DND-41 (cell line): Measurements from ENCODE around the gene PDXK.

Experiments used
- ATAC-seq: fragments of 200-7000 bp; cut with Tn5 transposase; 3 replicates; pipeline ENCODE4 v1.9.1; 2021; ENCODE audit warnings: low read depth; ENCODE audit not compliant: insufficient read depth
- DNase-seq: peaks from one replicate; pipeline ENCODE4 v3.0.0-alpha.2; 2020
- H2AFZ ChIP-seq: 2 replicates; pipeline ENCODE4 v1.6.0; 2012; ENCODE audit warnings: low read depth, low read length
- H3K27ac ChIP-seq: 2 replicates; pipeline ENCODE4 v1.5.1; 2012; ENCODE audit warnings: low read length, inconsistent platforms
- H3K27me3 ChIP-seq: fragments of 200-600 bp; sonication (generic); 2 replicates; pipeline ENCODE4 v1.6.0; 2012; ENCODE audit warnings: low read length, mild to moderate bottlenecking, inconsistent platforms; ENCODE audit not compliant: insufficient read depth, poor library complexity
- H3K36me3 ChIP-seq: 2 replicates; pipeline ENCODE4 v1.5.1; 2012; ENCODE audit warnings: low read length, inconsistent platforms; ENCODE audit not compliant: insufficient read depth
- H3K4me1 ChIP-seq: 2 replicates; pipeline ENCODE4 v1.5.1; 2012; ENCODE audit warnings: mild to moderate bottlenecking, low read length; ENCODE audit not compliant: insufficient read depth
- H3K4me2 ChIP-seq: 2 replicates; pipeline ENCODE4 v1.6.0; 2012; ENCODE audit warnings: mild to moderate bottlenecking, moderate library complexity, low read length, inconsistent platforms; ENCODE audit not compliant: insufficient read depth
- H3K4me3 ChIP-seq, 2 experiments: fragments of 200-600 bp in 1 of 2; shearing (Covaris generic) in 1 of 2; 2 replicates each; pipeline ENCODE4 v1.5.1; 2012 to 2016; ENCODE audit warnings: inconsistent platforms in 2 of 2, low read length in 2 of 2, mild to moderate bottlenecking in 2 of 2, low read depth in 1 of 2, moderate library complexity in 1 of 2
- H3K79me2 ChIP-seq: 2 replicates; pipeline ENCODE4 v1.6.0; 2012; ENCODE audit warnings: low read length, inconsistent platforms; ENCODE audit not compliant: insufficient read depth
- H3K9ac ChIP-seq: 2 replicates; pipeline ENCODE4 v1.6.0; 2012; ENCODE audit warnings: low read depth, mild to moderate bottlenecking, inconsistent platforms, low read length, moderate library complexity
- H3K9me3 ChIP-seq: 2 replicates; pipeline ENCODE4 v1.5.1; 2012; ENCODE audit warnings: low read length, moderate library complexity, mild to moderate bottlenecking, inconsistent platforms; ENCODE audit not compliant: insufficient read depth, severe bottlenecking
- H4K20me1 ChIP-seq: 2 replicates; pipeline ENCODE4 v1.6.0; 2012; ENCODE audit warnings: low read length; ENCODE audit not compliant: insufficient read depth
- EZH2 ChIP-seq: IDR thresholded peaks from 3 replicates; pipeline ENCODE4 v1.6.1; 2012; ENCODE audit warnings: borderline replicate concordance, low read depth, mild to moderate bottlenecking, moderate library complexity, low read length, inconsistent platforms; ENCODE audit not compliant: severe bottlenecking
- TF ChIP-seq, protein P1 (sequence below): IDR thresholded peaks from 2 replicates; pipeline ENCODE4 v1.5.1; 2012; ENCODE audit warnings: borderline replicate concordance, low read length, moderate library complexity, mild to moderate bottlenecking; ENCODE audit not compliant: poor library complexity, severe bottlenecking; ENCODE audit errors: extremely low read depth

The PDXK gene

DNA sequence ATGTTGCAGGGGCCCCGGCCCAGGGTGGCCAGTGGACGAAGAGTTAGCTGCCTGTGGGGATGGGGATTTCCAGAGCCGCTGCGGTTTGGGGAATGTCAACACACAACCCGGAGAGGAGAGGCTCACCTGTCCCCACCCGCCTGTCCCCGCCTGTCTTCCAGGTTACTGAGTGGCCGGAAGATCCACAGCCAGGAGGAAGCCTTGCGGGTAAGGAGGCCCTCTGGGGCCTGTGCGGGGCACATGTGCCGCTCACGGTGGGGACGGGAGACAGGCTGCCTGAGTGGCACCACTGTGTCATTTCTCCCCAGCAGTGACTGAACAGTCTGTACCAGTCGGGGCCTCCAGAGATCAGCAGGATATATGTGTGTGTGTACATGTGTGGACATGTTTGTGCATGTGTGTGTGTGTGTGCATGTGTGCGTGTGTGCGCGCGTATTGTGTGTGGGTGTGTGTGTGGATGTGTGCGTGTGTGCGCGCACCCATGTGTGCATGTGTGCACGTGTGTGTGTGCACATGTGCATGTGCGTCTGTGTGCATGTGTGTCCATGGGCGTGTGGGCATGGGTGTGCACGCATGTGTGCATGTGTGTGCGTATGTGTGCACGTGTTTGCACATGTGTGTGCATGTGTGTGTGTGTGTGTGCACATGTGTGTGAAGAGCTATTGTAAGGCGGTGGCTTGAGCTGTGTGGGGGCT, 31.6 kb downstream of the PDXK start:
- TF ChIP-seq EZH2 = no peak
- TF ChIP-seq, protein P1, sequence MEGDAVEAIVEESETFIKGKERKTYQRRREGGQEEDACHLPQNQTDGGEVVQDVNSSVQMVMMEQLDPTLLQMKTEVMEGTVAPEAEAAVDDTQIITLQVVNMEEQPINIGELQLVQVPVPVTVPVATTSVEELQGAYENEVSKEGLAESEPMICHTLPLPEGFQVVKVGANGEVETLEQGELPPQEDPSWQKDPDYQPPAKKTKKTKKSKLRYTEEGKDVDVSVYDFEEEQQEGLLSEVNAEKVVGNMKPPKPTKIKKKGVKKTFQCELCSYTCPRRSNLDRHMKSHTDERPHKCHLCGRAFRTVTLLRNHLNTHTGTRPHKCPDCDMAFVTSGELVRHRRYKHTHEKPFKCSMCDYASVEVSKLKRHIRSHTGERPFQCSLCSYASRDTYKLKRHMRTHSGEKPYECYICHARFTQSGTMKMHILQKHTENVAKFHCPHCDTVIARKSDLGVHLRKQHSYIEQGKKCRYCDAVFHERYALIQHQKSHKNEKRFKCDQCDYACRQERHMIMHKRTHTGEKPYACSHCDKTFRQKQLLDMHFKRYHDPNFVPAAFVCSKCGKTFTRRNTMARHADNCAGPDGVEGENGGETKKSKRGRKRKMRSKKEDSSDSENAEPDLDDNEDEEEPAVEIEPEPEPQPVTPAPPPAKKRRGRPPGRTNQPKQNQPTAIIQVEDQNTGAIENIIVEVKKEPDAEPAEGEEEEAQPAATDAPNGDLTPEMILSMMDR = no peak
- H3K4me1 ChIP-seq = no peaks in the 10 kb centered on the region
- no peaks in the 10 kb centered on the region for H3K27me3 ChIP-seq
- H3K9me3 ChIP-seq = no peaks in the 10 kb centered on the region
- ATAC-seq (no peak), DNase-seq (no peak)
- H3K36me3 ChIP-seq = peaks cover 46% of the 10 kb centered on the region
- no peak overlapping the region for H2AFZ ChIP-seq
- H3K79me2 ChIP-seq = no peaks in the 10 kb centered on the region
- no peak overlapping the region for H3K4me3 ChIP-seq
- no peak overlapping the region for H3K27ac ChIP-seq
- no peaks in the 10 kb centered on the region; the same call in 1 of the 2 replicates for H4K20me1 ChIP-seq
- H3K9ac ChIP-seq = no peak overlapping the region
- no peak overlapping the region for H3K4me2 ChIP-seq

DNA sequence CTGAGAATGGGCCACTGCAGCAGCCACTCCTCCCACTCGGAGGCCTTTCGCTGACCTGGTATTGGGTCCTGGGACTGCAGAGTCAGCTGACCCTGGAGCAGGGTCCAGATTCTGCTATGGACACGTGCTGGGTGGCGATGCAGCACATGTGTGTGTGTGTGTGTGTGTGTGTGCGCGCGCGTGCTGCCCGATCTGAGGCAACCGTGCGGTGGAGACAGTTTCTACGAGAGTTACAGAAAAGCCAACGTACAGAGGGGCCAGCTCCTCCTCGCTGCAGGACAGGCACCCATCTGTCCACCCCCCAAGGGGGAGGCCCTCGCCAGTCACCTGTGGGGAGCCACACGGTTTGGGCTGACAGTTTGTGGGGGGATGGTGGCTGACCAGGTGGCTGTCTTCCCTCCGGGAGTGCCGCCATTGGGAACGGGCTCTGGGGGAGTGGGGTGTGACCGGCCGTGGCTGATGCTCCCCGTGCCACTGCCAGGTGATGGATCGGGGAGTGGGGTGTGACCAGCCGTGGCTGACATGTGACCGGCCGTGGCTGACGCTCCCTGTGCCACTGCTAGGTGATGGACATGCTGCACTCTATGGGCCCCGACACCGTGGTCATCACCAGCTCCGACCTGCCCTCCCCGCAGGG, 33.1 kb downstream of the PDXK start:
- Histone ChIP-seq H2AFZ (no peak overlapping the region), H3K36me3 (peaks cover 50% of the 10 kb centered on the region), H4K20me1 (no peaks in the 10 kb centered on the region; the same call in 1 of the 2 replicates), H3K27ac (no peak overlapping the region), H3K27me3 (no peaks in the 10 kb centered on the region), H3K4me3 (no peak overlapping the region), H3K4me1 (no peaks in the 10 kb centered on the region), H3K4me2 (no peak overlapping the region), H3K9me3 (no peaks in the 10 kb centered on the region), H3K79me2 (no peaks in the 10 kb centered on the region), H3K9ac (no peak overlapping the region)
- no peak for TF ChIP-seq EZH2
- TF ChIP-seq, protein P1 = no peak
- no peak for DNase-seq
- ATAC-seq = no peak

DNA sequence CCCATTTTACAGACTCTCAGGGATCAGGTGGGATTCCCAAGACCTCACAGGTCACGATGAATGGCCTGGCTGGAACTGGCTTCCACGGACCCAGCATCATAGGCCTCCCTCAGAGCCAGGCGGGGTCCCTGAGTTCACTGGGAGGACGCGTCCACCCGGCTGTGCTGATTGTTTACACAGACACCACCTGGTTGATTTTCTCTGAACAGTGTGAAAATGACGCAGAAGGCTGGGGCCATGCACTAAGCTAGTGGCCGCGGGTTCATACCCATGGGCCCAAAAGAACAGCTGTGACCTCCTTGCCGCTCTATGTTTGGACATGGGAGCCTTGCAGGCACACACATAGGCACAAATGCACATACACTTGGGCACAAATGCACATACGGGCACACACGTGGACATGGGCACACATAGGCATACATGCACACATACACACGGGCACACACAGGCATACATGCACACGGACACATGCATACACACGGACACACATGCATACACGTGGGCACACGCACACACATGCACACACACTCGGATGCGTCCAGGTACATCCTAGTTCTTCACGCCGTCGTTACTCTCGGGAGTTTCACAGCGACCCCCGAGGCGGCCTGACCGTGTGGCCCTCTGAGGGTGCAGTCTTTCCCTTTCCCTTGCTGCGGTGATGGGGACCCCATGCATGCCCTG, 34.0 kb downstream of the PDXK start:
- Histone ChIP-seq H2AFZ (no peak overlapping the region), H3K9ac (no peak overlapping the region), H3K79me2 (no peaks in the 10 kb centered on the region), H3K36me3 (peaks cover 46% of the 10 kb centered on the region), H3K27me3 (no peaks in the 10 kb centered on the region), H4K20me1 (no peaks in the 10 kb centered on the region; the same call in 1 of the 2 replicates), H3K4me1 (no peaks in the 10 kb centered on the region), H3K4me3 (no peak overlapping the region), H3K9me3 (no peaks in the 10 kb centered on the region), H3K27ac (no peak overlapping the region), H3K4me2 (no peak overlapping the region)
- ATAC-seq = no peak
- no peak for DNase-seq
- TF ChIP-seq EZH2 = no peak
- TF ChIP-seq, protein P1 = no peak
